Subcutaneous adipose tissue (tissue), 4 donors: ENCODE results near the gene AP4M1. TPM values are rescaled to one million over a fixed set of nuclear protein-coding genes. Genes with fewer than 3 reads are reported as not detected.

Experiments used
- total RNA-seq, 4 donors: library from RNA; depleted of rRNA; stranded (reverse); fragments of >200 nt; gene quantifications; one replicate each; pipeline ENCODE4 v1.1.0, GENCODE V29; 2016
- TF ChIP-seq, protein P1 (sequence below): fragments of 450-650 bp; IDR thresholded peaks from one replicate; pipeline ENCODE4 v1.5.1; 2016; ENCODE audit warnings: low read depth, mild to moderate bottlenecking, control low read depth, antibody characterized with exemption, moderate library complexity

AP4M1 gene
- total RNA-seq, 4 donors from 2014 or later = 6.7 to 25.6 (median 18.0) TPM

DNA sequence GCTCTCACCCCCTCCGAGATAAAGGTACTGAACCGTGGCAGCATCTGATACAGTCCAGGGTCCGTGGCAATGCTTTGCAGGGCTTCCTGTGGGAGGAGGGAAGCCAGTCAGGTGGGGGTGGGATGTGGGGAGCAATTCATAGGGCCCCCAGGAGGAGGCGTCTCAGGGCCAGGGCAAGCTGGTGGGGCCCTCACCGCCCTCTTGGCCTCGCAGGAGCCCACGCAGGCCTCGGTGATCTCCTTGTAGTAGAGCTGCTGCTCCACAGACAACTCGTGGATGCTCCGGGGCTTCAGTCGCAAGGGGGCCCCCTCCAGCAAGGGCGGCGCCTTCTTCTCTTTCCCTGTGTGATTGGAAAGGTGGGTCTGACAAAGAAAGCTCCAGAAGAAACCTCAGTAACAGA is 10.5 kb downstream of the AP4M1 start:
- TF ChIP-seq, protein P1, sequence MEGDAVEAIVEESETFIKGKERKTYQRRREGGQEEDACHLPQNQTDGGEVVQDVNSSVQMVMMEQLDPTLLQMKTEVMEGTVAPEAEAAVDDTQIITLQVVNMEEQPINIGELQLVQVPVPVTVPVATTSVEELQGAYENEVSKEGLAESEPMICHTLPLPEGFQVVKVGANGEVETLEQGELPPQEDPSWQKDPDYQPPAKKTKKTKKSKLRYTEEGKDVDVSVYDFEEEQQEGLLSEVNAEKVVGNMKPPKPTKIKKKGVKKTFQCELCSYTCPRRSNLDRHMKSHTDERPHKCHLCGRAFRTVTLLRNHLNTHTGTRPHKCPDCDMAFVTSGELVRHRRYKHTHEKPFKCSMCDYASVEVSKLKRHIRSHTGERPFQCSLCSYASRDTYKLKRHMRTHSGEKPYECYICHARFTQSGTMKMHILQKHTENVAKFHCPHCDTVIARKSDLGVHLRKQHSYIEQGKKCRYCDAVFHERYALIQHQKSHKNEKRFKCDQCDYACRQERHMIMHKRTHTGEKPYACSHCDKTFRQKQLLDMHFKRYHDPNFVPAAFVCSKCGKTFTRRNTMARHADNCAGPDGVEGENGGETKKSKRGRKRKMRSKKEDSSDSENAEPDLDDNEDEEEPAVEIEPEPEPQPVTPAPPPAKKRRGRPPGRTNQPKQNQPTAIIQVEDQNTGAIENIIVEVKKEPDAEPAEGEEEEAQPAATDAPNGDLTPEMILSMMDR = no peak

DNA sequence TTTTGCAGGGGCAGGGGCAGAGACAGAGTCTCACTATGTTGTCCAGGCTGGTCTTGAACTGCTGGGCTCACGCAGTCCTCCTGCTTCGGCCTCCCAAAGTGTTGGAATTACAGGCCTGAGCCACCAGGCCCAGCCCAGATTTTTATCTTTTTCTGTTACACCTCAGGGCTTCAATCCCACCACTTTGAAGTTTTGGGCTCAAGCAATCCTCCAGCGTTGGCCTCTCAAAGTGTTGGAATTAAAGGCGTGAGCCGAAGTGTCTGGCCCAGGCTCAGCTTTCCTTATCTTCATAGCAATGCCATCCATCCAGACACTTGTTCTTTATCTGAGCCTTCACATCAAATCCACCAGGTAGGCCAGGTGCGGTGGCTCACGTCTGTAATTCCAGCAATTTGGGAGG is 13.6 kb downstream of the AP4M1 start:
- TF ChIP-seq, protein P1 = no peak

DNA sequence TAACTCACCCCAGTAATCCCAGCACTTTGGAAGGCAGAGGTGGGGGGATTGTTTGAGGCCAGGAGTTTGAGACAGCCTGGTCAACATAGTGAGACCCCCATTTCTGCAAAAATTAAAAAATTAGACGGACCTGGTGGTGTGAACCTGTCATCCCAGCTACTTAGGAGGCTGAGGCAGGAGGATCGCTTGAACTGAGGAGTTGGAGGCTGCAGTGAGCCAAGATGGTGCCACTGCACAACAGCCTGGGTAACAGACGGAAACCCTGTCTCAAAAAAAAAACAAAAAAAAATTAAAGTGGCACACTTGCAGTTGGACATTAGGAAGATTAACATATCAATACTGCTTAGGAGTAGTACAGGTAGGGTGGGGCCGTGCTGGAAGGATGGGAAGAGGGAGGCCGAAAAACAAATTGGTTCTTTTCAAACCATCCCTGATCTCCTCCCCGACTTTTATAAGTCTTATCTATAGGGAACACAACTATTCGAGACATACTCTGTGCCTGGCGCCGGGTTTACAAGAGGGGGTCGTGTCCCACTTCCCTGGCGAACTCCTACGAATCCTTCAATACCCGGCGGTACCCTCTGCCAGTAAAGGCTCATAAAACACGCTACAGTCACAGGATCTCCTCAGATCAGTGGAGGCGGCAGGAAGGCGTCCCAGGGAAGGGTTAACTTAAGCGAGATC is 17.1 kb downstream of the AP4M1 start:
- TF ChIP-seq, protein P1 = no peak

DNA sequence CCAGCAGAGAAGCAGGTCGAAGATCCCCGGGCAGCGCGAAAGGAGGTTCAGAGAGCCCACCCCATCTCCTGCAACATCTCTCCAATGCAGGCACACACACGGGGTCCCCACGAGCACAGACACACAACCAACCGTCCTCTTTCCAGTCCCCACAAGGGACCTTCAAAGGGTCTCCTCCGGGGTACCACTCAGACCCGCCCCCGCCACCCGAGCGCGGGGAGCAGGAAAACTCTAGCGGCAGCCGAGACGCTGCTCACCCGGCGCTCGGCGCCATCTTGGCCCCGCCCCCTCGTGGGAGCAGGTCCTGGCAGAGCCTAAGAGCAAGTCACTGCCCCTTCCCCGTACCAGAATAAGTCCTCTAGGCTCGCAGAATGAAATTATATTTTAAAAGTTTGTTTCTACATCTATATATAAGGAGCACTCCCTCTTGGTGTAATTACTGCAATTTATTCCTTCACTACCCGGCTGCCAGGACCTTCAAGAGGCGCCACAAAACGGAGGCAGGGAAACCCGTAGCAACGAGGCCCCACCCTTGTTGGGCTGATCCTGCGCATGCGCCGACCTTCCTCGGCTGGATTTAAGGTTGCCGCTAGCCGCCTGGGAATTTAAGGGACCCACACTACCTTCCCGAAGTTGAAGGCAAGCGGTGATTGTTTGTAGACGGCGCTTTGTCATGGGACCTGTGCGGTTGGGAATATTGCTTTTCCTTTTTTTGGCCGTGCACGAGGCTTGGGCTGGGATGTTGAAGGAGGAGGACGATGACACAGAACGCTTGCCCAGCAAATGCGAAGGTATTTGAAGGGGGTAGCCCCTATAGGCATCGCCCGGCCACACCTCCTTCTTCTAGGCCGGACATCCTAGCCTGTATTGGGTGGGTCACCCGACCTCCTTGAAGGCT is 17.9 kb downstream of the AP4M1 start, which contains the start of the genes CNPY4 and TAF6:
Gene CNPY4, plus strand, starts transcription at position 563 of the 898 bp plus-strand sequence. Its CDS starts 111 bp downstream, at position 674.
Gene TAF6, minus strand, starts transcription at position 287 of the 898 bp plus-strand sequence. CDS start 5,149 bp downstream, outside the sequence.
- TF ChIP-seq, protein P1 = no peak

DNA sequence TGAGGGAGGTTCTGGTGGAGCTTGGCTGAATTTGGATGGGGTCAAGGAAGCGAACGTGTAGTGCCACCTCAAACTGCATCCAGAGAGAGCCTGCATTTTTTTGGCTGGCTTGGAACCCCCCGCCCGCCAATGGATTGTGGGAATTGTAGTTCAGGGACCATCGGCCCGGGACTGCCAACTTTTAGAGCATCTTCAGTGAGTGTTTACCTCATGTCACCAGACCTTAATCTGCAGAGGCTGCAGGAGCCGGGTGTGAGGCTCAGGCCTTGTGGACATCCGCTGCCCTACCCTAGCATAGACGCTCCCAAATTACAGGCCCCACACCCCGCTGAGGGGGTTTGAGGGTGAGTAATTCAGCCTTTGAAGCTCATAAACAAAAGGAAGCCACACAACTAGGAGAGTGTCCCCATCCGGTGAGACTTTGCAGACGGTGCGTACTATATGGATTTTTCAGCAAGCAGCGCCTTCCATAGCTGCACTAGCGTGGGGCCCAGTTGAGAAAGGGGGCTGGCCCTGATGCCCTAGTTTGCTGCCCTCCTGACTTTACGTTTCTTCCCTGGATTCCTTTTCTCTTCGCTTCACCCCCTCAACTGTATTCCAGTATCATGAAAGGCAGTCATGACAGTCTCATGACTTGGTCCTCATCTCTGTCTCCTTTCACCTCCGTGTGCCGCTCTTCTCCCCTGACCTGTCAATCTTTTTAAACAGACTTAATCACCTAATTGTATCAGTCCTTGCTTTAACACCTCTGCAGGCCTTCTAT is 18.7 kb downstream of the AP4M1 start:
- TF ChIP-seq, protein P1 = no peak

DNA sequence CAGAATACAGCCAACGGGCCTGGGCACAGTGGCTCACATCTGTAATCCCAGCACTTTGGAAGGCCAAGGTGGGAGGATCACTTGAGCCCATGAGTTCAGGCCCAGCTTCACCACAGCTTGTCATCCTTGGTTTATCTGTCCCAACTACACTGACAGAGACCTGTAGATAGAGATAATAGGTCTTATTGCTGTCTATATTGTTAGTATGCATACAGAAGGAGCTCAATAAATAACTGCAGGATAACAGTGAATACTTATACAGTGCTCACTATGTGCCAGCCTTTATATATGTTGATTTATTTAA is 19.2 kb downstream of the AP4M1 start:
- TF ChIP-seq, protein P1 = no peak
